GM18507 (cell line): Measurements from ENCODE around the gene PAQR3.

Experiments
- DNase-seq: peaks from one replicate; pipeline ENCODE4 v3.0.0; 2011; ENCODE audit warnings: low read depth; ENCODE audit not compliant: insufficient read length; ENCODE audit errors: extremely low spot score
- FAIRE-seq: peaks from 2 replicates; lab custom pipeline; 2011; peaks lifted over from hg19 to GRCh38; lab: Jason Lieb, UNC

The PAQR3 gene, protein sequence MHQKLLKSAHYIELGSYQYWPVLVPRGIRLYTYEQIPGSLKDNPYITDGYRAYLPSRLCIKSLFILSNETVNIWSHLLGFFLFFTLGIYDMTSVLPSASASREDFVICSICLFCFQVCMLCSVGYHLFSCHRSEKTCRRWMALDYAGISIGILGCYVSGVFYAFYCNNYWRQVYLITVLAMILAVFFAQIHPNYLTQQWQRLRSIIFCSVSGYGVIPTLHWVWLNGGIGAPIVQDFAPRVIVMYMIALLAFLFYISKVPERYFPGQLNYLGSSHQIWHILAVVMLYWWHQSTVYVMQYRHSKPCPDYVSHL

DNA sequence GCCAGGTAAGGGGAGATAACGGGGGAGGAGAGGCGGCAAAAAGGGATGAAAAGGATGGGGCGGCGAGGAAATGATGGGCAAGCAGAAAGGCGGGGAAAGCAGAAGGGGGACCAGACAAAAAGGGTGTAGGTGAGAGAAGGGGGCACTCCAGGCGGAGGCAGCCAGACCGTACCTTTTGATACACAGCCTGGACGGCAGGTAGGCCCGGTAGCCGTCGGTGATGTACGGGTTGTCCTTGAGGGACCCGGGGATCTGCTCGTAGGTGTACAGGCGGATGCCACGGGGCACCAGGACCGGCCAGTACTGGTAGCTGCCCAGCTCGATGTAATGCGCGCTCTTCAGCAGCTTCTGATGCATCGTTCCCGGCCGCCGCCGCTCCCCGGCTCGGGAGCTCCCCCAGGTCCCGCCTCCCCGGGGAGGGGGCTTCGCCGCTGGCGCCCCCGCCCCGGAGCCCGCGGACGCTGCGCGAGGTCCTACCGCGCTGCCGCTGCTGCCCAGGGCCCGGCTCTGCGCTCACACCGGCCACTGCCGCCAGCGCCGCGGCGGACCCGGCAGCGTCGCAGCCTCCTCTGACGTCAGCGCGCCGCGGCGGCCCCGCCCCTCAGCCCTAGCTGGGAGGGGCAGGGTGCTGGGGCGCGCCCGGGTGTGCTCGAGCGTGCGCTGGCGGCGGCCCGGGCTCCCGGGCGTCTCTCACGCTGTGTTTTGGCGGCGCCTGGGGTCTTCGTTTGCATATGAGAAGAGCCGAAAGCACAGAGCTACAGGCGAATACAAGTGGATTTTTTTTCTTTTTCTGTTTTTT is at the start of gene PAQR3:
PAQR3 (minus strand) TSS at position 571 of the 799 bp plus-strand sequence; CDS start at position 357, 214 bp downstream.
- FAIRE-seq: peak; percentile 74

DNA sequence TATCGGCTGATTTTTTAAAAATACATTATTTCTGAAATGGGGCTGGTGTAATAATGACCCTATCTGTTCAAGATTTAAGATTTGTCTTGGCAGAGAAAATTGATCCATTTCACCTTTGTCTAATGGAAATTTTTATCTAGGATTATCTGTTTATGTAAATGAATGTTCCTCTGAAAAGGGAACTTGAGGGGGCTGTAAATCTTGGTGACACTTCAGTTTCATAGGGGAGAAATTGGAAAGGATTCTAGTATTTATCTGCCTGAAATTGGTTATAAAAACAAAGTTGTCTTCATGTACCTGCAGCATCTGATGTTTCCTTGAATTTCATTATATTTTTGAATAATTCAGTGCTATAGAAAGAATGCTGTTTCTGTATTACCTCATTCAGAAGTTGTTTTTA is 48.4 kb upstream of the PAQR3 start:
- FAIRE-seq (no peak), DNase-seq (no peak)

More for the DNA sequence above, at the start of gene PAQR3:
- DNase-seq: peak; percentile 88

DNA sequence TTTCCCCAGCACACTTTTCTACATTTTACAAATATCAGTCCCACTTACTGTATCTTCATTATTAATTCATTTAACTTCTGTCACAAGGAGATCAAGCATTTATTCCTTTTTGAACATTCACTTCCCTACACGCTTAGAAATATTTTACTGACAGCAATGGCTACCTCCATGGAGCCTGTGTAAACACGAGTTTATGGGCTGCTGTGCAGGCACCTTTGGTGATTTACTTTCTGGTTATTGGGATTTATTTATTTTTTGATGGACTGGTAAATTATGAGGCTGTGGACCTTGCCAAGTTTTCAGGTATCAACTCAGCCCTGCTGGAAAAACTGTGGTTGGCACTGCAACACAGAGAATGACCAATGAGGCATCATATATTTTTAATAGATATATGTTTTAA is 45.4 kb upstream of the PAQR3 start:
- FAIRE-seq (no peak), DNase-seq (no peak)

DNA sequence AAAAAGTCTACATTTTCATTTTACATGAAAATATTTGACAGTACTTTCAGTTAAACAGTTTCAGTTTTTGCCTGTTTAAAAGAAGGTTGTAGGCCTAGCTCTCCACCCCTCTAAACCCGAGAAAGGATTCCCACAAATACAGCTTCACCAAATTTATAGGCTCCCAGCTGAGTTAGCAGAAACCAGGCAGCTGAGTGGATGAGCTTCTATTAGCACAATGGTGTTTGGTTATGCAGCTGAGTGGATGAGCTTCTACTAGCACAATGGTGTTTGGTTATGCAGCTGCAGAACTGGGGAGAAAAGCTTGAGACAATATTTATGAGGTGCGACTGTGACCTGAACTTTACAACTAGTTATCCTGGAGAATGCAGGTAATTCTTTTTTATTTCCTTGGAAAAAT is 36.6 kb upstream of the PAQR3 start:
- no peak for FAIRE-seq
- no peak for DNase-seq

GRCh38 chr4:78971776-78972175 is 32.5 kb upstream of the PAQR3 start:
- no peak for FAIRE-seq
- DNase-seq: no peak

- DNase-seq (no peak), FAIRE-seq (no peak)
Measured at GRCh38 chr4:78971326-78971725, 32.1 kb upstream of the PAQR3 start.

DNA sequence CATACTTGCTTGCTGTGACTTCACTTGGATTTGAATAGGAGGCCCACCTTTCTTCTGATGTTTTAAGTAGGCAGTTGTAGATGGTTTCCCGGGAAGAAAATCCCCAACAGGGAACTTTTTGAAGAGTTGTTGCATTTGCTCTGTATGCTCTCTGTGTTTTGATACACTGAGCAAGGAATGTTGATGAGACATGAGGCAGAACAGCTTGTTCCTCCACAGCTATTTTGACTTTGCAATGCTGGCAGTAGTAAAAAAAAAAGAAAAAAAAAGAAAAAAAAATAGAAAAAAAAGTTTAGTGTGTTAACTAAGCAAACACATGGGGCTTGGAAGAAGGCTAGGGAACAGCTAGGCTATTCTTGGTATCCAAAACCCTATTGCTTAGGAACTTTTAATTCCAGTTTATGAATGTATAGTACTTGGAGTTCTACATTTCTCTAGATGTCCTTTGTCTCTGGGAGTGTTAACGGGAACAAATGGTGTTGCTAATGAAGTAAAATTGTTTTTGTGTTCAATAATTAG is 23.4 kb upstream of the PAQR3 start:
- no peak for FAIRE-seq
- DNase-seq: no peak

DNA sequence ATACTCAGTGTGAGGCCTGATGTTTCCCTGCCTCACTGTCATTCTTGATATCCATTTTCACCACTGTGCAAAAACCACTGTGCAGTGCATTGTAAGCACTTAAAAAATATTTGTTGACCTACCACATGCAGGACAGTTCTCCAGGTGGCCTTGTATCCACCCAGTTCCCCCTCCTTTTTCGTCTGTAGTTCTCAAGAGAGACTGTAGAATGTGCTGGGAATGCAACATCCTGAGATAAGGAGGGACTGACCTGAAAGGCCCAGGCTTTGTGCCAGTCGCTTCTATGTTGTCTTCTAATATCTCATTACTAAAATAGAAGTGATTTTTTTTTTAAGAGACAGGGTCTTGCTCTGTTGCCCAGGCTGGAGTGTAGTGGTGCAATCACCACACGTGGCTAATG is 21.7 kb upstream of the PAQR3 start:
- FAIRE-seq (no peak), DNase-seq (no peak)

- FAIRE-seq (no peak), DNase-seq (no peak)
Measured at GRCh38 chr4:78956975-78957374, 17.7 kb upstream of the PAQR3 start.

DNA sequence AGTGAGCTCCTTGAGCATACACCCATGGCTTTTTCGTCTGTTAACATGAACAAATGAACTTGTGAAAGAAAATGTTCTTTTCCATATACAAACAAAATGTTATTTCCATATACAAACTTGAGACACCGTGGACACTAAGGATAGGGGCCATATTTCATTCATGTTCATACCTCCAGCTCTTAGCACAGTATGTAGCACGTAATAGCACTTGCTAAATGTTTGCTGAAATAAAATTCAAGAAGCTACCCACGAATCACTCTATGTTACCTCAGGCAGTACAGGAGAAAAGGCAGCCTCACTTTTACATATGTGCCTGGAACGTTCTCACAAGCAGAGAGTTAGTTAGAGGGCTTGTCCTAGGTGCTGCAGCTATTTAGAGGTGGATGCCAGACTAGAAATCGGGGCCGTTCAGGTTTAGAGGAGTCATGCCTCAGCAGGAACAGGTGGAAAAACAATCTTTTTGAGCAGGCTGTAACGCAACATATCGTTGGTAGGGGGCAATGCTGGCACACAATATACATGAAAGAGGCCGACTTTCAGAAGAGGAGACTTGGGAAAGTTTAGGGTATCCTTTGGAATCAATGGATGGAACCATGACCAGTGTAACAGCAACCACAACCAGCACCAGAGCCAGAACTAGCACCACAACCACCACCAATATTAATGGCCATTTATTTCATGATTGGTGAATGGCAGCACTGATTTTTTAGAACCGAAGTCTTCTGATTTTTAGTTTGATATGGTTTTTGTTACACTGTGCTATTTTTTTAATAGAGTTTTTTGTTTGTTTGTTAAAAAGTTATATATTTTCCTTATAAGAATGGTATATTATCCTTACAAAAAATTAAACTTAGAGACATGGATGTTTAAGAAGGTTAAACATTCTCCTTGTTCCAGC is 14.8 kb upstream of the PAQR3 start:
- no peak for DNase-seq
- peak; percentile 49 for FAIRE-seq

- no peak for FAIRE-seq
Measured at GRCh38 chr4:78953231-78953630, 14.0 kb upstream of the PAQR3 start.

GRCh38 chr4:78951862-78952472 is 12.7 kb upstream of the PAQR3 start:
- DNase-seq: no peak

More at GRCh38 chr4:78953231-78953630, 14.0 kb upstream of the PAQR3 start:
- DNase-seq: no peak

DNA sequence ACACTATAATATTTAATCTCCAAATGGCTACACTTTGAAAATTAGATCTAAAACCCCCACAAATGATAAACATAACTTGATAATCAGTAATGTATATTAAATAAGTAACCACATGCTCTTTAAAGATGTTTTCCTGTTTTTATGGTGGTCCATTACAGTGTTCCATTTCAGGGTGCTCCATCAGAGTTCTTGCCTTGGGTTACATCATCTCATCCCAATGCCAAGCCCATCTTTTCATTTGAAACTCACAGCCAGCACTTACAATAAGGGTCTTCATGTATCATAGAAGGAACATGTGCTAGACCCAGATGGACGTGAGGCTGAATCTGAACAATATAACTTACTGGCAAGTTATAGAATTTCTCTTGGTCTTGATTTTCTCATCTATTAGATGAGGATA is 10.5 kb upstream of the PAQR3 start:
- DNase-seq (no peak), FAIRE-seq (peak; percentile 38)

More at GRCh38 chr4:78951862-78952472, 12.7 kb upstream of the PAQR3 start:
- peak; percentile 89 for FAIRE-seq

- no peak for FAIRE-seq
- no peak for DNase-seq
Measured at GRCh38 chr4:78945651-78946179, 6.5 kb upstream of the PAQR3 start.

- FAIRE-seq (no peak), DNase-seq (no peak)
Measured at GRCh38 chr4:78944381-78944780, 5.1 kb upstream of the PAQR3 start.

DNA sequence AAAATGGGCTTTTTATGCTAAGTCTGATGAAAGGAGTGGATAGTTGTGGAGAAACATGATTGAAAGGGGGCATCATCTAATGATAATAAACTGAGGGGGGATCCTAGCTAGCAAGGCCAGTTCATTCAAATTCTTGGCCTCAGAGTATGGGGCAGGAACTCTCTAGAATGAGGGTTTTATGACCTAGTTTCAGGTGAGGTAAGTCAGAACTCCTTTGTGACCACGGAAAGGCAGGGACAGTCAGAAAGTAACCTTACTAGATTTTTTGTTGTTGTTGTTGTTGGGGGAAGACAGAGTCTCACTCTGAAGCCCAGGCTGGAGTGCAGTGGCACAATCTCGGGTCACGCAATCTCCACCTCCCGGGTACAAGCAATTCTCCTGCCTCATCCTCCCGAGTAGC is 1.5 kb upstream of the PAQR3 start:
- DNase-seq: no peak
- no peak for FAIRE-seq

- no peak for FAIRE-seq
Measured at GRCh38 chr4:78939667-78940008, 400 bp upstream of the PAQR3 start.

DNA sequence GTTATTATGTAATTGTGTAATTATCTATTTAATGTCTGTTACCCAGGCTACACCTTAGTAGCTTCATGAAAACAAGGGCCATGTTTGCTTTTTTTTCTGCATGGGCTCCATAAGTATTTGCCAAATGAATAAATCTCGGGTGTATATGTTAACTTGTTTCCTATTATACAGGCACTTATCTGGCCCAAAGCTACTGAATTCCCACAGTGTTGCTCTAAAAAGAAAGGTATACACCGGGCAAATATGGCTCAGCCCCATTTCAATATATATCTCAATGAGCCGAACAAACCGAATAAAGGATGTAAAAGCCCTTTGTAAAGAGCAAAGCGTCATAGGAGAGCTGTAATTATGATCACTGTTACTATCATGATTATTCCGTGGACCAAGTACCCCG is 767 bp downstream of the PAQR3 start:
- DNase-seq: no peak
- no peak for FAIRE-seq

More at GRCh38 chr4:78939667-78940008, 400 bp upstream of the PAQR3 start:
- DNase-seq: no peak

GRCh38 chr4:78937837-78938236 is 1.4 kb downstream of the PAQR3 start:
- FAIRE-seq: no peak
- DNase-seq: no peak
